Nephron (organoid): ENCODE measurements around the gene EFNA1.

Experiments
- H3K27ac Mint-ChIP-seq, 3 experiments: 2 replicates each; pipeline ENCODE4 v1.8.0; 2020; ENCODE audit warnings: mixed read lengths in 3 of 3, mild to moderate bottlenecking in 2 of 3, moderate library complexity in 1 of 3
- H3K27me3 Mint-ChIP-seq: 2 replicates; pipeline ENCODE4 v1.8.0; 2021; ENCODE audit warnings: low read depth, mild to moderate bottlenecking, moderate library complexity, mixed read lengths
- H3K36me3 Mint-ChIP-seq: 2 replicates; pipeline ENCODE4 v1.8.0; 2020; ENCODE audit warnings: low read depth, mixed read lengths
- H3K4me1 Mint-ChIP-seq: 2 replicates; pipeline ENCODE4 v1.8.0; 2020; ENCODE audit warnings: mixed read lengths
- H3K4me3 Mint-ChIP-seq, 3 experiments: 2 replicates each; pipeline ENCODE4 v1.8.0; 2020; ENCODE audit warnings: mild to moderate bottlenecking in 3 of 3, mixed read lengths in 3 of 3, moderate library complexity in 2 of 3
- H3K9me3 Mint-ChIP-seq: 2 replicates; pipeline ENCODE4 v1.8.0; 2020; ENCODE audit warnings: mixed read lengths
- TF ChIP-seq, protein P1 (sequence below), 3 experiments: fragments of 200-600 bp; sonication (generic); IDR thresholded peaks; one replicate each; pipeline ENCODE4 v1.5.0; 2021; ENCODE audit warnings: antibody characterized with exemption in 3 of 3; ENCODE audit not compliant: unreplicated experiment in 3 of 3

Gene EFNA1

DNA sequence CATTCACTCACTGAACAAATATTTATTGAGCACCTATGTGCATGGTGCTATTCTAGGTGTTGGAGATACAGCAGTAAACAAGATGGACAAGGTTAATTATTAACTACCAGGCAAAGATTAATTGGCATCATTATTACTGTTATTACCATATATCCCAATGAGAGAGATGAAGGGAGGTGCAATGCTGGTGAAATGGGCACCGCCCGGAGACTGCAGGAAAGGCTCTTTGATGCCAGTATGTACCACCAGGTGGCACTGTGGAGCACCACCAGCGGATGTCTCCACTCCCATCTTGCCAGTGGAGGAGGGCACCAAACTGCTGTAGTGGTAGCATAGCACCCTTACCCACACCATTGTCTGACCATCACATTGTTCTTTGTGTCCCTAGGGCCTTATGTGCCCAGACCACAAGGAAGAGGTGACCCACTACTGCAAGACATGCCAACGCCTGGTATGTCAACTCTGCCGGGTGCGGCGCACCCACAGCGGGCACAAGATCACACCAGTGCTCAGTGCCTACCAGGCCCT lies 48.9 kb downstream of the EFNA1 start:
- H3K36me3 Mint-ChIP-seq = peaks cover 4% of the 10 kb centered on the region
- H3K4me1 Mint-ChIP-seq = peaks cover 25% of the 10 kb centered on the region
- H3K9me3 Mint-ChIP-seq = no peaks in the 10 kb centered on the region
- TF ChIP-seq, protein P1, sequence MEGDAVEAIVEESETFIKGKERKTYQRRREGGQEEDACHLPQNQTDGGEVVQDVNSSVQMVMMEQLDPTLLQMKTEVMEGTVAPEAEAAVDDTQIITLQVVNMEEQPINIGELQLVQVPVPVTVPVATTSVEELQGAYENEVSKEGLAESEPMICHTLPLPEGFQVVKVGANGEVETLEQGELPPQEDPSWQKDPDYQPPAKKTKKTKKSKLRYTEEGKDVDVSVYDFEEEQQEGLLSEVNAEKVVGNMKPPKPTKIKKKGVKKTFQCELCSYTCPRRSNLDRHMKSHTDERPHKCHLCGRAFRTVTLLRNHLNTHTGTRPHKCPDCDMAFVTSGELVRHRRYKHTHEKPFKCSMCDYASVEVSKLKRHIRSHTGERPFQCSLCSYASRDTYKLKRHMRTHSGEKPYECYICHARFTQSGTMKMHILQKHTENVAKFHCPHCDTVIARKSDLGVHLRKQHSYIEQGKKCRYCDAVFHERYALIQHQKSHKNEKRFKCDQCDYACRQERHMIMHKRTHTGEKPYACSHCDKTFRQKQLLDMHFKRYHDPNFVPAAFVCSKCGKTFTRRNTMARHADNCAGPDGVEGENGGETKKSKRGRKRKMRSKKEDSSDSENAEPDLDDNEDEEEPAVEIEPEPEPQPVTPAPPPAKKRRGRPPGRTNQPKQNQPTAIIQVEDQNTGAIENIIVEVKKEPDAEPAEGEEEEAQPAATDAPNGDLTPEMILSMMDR (IDR thresholded peaks at IDR 0.05; ENCODE audit: unreplicated experiment in 3 of 3) = peak; percentile 87 to 91 (median 88)
- H3K4me3 Mint-ChIP-seq = peak overlapping the region; percentile 62 to 74 (median 62)
- H3K27me3 Mint-ChIP-seq = peaks cover 13% of the 10 kb centered on the region
- peak overlapping the region in 2 of 3 experiments; percentile 4 to 20 for H3K27ac Mint-ChIP-seq

GRCh38 chr1:155177192-155177917 lies 49.7 kb downstream of the EFNA1 start:
- Mint-ChIP-seq H3K27ac (no peak overlapping the region), H3K4me1 (peaks cover 19% of the 10 kb centered on the region), H3K4me3 (no peak overlapping the region), H3K27me3 (peaks cover 13% of the 10 kb centered on the region), H3K9me3 (no peaks in the 10 kb centered on the region), H3K36me3 (peaks cover 4% of the 10 kb centered on the region)
- TF ChIP-seq, protein P1 (IDR thresholded peaks at IDR 0.05; ENCODE audit: unreplicated experiment in 3 of 3) = no peak

DNA sequence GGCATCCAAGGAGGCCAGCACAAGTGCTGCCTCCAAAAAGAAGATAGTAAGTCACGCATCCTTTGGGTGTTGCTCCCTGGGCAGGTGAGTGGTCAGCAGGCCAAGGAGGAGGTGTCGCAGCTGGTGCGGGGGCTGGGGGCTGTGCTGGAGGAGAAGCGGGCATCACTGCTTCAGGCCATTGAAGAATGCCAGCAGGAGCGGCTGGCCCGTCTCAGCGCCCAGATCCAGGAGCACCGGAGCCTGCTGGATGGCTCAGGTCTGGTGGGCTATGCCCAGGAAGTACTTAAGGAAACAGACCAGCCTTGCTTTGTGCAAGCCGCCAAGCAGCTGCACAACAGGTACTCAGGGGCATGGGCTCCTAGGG lies 50.2 kb downstream of the EFNA1 start:
- Mint-ChIP-seq H3K36me3 (peaks cover 4% of the 10 kb centered on the region), H3K4me1 (peaks cover 18% of the 10 kb centered on the region), H3K9me3 (no peaks in the 10 kb centered on the region), H3K4me3 (no peak overlapping the region), H3K27me3 (peaks cover 13% of the 10 kb centered on the region), H3K27ac (no peak overlapping the region)
- TF ChIP-seq, protein P1 (IDR thresholded peaks at IDR 0.05; ENCODE audit: unreplicated experiment in 3 of 3) = no peak

DNA sequence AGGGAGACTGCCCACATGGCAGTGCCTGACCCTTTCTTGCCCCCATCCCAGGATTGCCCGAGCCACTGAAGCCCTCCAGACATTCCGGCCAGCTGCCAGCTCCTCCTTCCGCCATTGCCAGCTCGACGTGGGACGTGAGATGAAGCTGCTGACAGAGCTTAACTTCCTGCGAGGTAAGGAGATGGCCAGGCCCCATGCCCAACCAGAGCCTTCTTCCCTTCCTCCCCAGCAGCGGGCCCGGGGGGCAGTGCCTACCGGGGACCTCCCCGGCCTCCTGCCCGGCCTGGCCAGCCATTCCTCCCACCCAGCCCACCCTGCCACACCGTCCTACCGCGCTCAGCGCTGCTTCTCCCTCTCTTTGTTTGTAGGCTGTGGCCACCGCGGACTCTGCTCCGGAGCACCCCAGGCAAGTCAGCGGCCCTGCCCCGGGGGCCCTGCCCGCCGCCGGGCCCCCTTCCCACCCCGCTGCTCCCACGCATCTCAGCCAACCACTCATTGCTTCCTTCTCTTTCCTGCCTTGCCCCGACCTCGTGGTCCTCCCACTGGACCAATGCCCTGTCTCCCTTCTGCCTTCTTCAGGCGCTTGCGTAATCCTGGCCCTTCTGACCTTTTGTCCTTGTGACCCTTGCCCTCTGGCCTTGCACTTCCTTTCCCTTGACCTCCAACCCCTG lies 50.9 kb downstream of the EFNA1 start:
- Mint-ChIP-seq H3K27me3 (peaks cover 10% of the 10 kb centered on the region), H3K9me3 (no peaks in the 10 kb centered on the region), H3K4me3 (peak overlapping the region in 1 of 3 experiments; percentile 44), H3K4me1 (peaks cover 12% of the 10 kb centered on the region), H3K27ac (no peak overlapping the region), H3K36me3 (peaks cover 9% of the 10 kb centered on the region)
- TF ChIP-seq, protein P1 (IDR thresholded peaks at IDR 0.05; ENCODE audit: unreplicated experiment in 3 of 3) = no peak

GRCh38 chr1:155179112-155180031 lies 51.7 kb downstream of the EFNA1 start:
- Mint-ChIP-seq H3K27me3 (peaks cover 9% of the 10 kb centered on the region), H3K27ac (no peak overlapping the region), H3K36me3 (peaks cover 11% of the 10 kb centered on the region)

More at GRCh38 chr1:155179112-155180031, 51.7 kb downstream of the EFNA1 start:
- Mint-ChIP-seq H3K9me3 (no peaks in the 10 kb centered on the region), H3K4me3 (peak overlapping the region in 1 of 3 experiments; percentile 44), H3K4me1 (peaks cover 6% of the 10 kb centered on the region)
- TF ChIP-seq, protein P1 (IDR thresholded peaks at IDR 0.05; ENCODE audit: unreplicated experiment in 3 of 3) = no peak
